Measurements from ENCODE around the gene KLB.
"Not testable (repeated sequence)": the region's sequence is repeated elsewhere in the genome, so short reads cannot be mapped to it uniquely, and the experiment has no call there.

Gene KLB

GRCh38 chr4:39384563-39384962, 22.2 kb upstream of the KLB start:
- DNase-seq: no peak
- TF ChIP-seq, protein P1, sequence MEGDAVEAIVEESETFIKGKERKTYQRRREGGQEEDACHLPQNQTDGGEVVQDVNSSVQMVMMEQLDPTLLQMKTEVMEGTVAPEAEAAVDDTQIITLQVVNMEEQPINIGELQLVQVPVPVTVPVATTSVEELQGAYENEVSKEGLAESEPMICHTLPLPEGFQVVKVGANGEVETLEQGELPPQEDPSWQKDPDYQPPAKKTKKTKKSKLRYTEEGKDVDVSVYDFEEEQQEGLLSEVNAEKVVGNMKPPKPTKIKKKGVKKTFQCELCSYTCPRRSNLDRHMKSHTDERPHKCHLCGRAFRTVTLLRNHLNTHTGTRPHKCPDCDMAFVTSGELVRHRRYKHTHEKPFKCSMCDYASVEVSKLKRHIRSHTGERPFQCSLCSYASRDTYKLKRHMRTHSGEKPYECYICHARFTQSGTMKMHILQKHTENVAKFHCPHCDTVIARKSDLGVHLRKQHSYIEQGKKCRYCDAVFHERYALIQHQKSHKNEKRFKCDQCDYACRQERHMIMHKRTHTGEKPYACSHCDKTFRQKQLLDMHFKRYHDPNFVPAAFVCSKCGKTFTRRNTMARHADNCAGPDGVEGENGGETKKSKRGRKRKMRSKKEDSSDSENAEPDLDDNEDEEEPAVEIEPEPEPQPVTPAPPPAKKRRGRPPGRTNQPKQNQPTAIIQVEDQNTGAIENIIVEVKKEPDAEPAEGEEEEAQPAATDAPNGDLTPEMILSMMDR (IDR thresholded peaks at IDR 0.05; ENCODE audit: low read depth, low read length): no peak
- no peaks in the 10 kb centered on the region for H3K9me3 ChIP-seq
- H3K4me1 ChIP-seq: no peaks in the 10 kb centered on the region
- no peaks in the 10 kb centered on the region for H3K36me3 ChIP-seq
- no peaks in the 10 kb centered on the region for H3K27me3 ChIP-seq
- no peak overlapping the region for H3K4me3 ChIP-seq (ENCODE audit: low read depth, low read length)

DNA sequence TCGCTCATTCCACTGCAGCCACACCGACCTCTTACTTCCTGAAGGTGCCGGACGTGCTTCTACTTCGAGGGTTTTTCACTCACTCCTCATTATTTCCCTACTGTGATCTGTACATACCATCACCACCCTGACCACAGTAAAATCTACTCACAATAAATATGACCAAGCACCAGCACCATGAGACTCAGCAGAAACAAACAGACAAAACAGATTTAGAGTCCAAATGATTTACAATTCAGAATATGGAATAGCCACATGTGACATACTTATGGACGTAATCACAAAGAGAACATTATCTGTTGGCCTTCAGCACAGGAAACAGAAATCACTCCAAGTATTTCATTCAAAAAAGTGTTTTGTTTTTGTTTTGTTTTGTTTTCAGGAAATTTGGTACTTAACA, 16.1 kb upstream of the KLB start:
- TF ChIP-seq, protein P1 (IDR thresholded peaks at IDR 0.05; ENCODE audit: low read depth, low read length): no peak
- no peak for DNase-seq
- Histone ChIP-seq H3K27me3 (no peaks in the 10 kb centered on the region), H3K36me3 (no peaks in the 10 kb centered on the region), H3K9me3 (no peaks in the 10 kb centered on the region), H3K4me3 (ENCODE audit: low read depth, low read length) (no peak overlapping the region), H3K4me1 (no peaks in the 10 kb centered on the region)

DNA sequence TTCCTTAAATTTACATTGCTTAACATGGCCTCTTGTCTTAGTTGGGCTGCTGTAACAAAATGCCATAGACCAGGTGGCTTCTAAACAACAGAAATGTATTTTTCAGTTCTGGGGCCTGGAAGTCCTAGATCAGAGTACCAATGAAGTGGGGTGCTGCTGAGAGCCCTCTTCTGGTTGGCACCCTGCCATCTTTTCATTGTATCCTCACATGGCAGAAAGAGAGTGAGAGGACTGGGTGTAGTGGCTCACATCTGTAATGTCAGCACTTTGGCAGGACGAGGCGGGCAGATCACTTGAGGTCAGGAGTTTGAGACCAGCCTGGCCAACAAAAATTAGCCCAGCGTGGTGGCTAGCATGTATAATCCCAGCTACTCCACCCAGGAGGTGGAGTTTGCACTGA, 12.0 kb upstream of the KLB start:
- Histone ChIP-seq H3K4me3 (ENCODE audit: low read depth, low read length) (no peak overlapping the region), H3K9me3 (no peaks in the 10 kb centered on the region), H3K27me3 (no peaks in the 10 kb centered on the region), H3K36me3 (no peaks in the 10 kb centered on the region), H3K4me1 (no peaks in the 10 kb centered on the region)
- TF ChIP-seq, protein P1 (IDR thresholded peaks at IDR 0.05; ENCODE audit: low read depth, low read length): no peak
- no peak for DNase-seq

DNA sequence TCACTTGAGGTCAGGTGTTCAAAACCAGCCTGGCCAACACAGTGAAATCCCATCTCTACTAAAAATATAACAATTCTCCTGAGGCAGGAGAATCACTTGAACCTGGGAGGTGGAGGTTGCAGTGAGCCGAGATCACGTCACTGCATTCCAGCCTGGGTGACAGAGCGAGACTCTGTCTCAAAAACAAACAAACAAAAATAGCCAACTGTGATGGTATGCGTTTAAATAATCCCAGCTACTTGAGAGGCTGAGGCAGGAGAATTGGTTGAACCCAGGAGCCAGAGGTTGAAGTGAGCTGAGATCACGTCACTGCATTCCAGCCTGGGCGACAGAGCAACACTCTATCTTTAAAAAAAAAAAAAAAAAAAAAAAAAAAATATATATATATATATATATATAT, 5.1 kb upstream of the KLB start:
- H3K9me3 ChIP-seq; H3K4me3 ChIP-seq (ENCODE audit: low read depth, low read length); DNase-seq; H3K4me1 ChIP-seq; H3K36me3 ChIP-seq; H3K27me3 ChIP-seq: not testable (repeated sequence)

- DNase-seq: no peak
- TF ChIP-seq, protein P1 (IDR thresholded peaks at IDR 0.05; ENCODE audit: low read depth, low read length): no peak
- Histone ChIP-seq H3K27me3 (no peaks in the 10 kb centered on the region), H3K9me3 (no peaks in the 10 kb centered on the region), H3K4me3 (ENCODE audit: low read depth, low read length) (no peak overlapping the region; the same call in 1 of the 2 replicates), H3K4me1 (no peaks in the 10 kb centered on the region), H3K36me3 (no peaks in the 10 kb centered on the region)
Observed at GRCh38 chr4:39407584-39407885, 805 bp downstream of the KLB start.

DNA sequence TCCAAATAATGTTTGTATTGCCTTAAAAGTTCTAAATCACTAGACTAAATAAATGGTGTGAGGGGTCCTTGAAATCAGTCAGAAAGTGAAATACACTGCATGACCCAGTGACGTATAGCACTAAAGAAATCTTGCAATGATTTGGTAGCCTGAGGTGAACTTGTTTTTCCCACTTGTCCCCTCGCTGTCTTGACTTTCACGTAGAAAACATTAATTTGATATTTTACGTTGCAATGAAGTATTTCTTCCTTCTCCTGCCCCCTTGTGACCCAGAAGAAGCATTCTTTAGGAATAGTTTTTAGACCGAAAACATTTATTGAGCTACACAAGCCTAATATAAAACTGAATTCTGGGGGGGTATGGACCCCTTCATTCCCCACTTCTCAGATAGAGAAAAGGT, 3.7 kb downstream of the KLB start:
- no peaks in the 10 kb centered on the region for H3K4me1 ChIP-seq
- no peak for DNase-seq
- H3K36me3 ChIP-seq: no peaks in the 10 kb centered on the region
- H3K4me3 ChIP-seq (ENCODE audit: low read depth, low read length): no peak overlapping the region
- H3K27me3 ChIP-seq: no peaks in the 10 kb centered on the region
- TF ChIP-seq, protein P1 (IDR thresholded peaks at IDR 0.05; ENCODE audit: low read depth, low read length): 0 out of 2 replicates have a peak, but pooled peaks have one; percentile 23
- H3K9me3 ChIP-seq: no peaks in the 10 kb centered on the region

DNA sequence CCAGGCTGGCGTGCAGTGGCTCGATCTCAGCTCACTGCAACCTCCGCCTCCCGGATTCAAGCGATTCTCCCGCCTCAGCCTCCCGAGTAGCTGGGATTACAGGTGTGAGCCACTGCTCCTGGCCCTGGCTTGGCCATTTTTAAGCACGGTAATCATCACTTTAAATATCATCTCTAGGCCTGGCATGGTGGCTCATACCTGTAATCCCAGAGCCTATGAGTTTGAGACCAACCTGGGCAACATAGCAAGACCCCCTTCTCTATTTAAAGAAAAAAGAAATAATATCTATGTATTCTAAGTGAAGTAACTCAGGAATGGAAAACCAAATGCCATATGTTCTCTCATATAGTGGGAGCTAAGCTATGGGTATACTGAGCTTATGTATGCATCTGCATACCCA, 4.8 kb downstream of the KLB start:
- H3K4me1 ChIP-seq; H3K27me3 ChIP-seq; H3K36me3 ChIP-seq; H3K4me3 ChIP-seq (ENCODE audit: low read depth, low read length); DNase-seq; H3K9me3 ChIP-seq: not testable (repeated sequence)
